ENCODE data around the gene MYLK.

The MYLK gene

DNA sequence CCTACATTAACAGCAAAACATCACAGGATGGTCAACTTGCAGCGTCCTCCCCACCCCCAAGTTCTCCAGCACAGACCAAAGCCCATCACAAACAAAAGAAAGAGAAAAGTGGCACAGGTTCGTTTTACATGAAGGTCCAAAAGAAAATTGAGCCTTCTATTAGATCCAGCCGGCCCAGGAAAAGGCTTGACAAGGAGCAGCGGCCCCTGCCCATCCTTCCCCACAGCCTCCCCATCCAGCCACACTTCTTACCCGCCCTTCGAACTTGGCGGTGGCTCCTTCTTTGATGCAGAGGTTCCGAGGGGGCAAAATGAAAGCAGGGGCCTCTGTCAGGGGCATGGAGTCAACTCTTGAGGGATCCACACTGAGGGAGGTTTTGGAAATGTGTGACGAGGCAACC lies 90.7 kb downstream of the MYLK start:
- DNase-seq (ENCODE audit: low read depth in 2 of 2): no peak

DNA sequence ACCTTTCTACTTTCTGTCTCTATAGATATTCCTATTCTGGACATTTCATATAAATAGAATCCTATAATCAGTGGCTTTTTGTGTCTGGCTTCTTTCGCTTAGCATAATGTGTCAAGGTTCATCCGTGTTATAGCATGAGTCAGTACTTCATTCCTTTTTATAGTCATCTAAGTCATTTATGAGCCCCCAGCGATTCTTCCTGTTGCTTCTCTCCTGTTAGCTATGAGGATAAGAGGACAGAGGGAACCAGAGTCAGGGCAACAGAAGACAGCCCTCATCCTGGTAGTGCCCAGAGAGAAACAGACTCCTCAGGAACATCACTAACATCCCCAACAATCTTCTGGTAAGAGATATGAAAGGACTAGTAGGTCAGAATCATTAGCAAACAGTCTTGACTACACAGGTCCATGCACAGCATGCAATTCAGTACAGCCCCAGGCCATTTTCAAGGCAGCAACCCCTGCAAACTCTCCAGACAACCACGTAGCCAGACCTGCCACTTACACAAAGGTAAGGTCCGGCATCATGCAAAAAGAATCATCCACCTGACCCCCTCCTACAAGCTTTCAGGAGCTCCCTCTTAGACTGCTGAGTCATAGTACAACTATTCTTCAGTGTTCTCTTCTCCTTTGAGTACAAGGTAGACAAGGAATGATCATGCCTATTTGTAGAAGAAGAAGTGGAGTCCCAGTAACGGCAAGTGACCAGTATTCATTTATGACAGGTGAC lies 91.5 kb downstream of the MYLK start:
- no peak for DNase-seq (ENCODE audit: low read depth in 2 of 2)

DNA sequence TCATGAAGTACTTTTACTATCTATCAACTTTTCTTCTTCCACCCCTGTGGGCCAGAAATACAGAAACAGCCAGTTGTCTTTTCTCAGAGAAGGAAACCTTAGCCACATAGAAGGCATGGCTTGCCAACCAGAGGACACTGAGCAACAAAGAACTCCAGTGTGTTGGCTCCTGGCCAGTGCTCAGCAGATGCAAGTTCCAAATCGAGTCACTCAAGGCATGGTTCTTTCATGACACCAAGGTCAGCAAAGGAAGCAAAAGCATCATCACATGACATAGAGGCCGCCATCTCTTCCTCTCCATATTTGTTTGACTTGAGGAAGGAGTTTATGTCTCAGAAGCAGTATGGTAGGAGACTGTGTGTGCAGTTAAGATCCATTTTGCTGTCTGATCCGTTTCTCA lies 92.2 kb downstream of the MYLK start:
- DNase-seq (ENCODE audit: low read depth in 2 of 2): no peak

DNA sequence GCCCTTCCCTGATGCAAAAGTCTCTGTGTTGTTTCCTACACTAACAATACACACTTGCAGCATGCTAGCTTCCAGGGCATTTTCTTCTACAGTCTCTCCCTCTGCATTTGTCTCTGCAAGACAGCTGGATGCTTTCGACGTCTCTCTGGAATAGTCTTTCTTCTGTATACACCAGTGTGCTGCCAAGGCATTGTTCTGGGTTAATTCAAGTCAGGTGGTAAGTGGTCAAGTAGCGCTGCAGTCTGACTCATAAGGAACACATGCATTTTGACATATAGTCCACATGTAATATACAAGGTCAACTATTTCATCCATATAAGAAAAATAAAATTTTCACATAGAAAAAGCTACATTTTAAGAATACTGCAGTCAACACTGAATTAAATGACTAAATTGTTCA lies 92.7 kb downstream of the MYLK start:
- DNase-seq (ENCODE audit: low read depth in 2 of 2): no peak

GRCh38 chr3:123791073-123791370 lies 93.1 kb downstream of the MYLK start:
- no peak for DNase-seq (ENCODE audit: low read depth in 2 of 2)

DNA sequence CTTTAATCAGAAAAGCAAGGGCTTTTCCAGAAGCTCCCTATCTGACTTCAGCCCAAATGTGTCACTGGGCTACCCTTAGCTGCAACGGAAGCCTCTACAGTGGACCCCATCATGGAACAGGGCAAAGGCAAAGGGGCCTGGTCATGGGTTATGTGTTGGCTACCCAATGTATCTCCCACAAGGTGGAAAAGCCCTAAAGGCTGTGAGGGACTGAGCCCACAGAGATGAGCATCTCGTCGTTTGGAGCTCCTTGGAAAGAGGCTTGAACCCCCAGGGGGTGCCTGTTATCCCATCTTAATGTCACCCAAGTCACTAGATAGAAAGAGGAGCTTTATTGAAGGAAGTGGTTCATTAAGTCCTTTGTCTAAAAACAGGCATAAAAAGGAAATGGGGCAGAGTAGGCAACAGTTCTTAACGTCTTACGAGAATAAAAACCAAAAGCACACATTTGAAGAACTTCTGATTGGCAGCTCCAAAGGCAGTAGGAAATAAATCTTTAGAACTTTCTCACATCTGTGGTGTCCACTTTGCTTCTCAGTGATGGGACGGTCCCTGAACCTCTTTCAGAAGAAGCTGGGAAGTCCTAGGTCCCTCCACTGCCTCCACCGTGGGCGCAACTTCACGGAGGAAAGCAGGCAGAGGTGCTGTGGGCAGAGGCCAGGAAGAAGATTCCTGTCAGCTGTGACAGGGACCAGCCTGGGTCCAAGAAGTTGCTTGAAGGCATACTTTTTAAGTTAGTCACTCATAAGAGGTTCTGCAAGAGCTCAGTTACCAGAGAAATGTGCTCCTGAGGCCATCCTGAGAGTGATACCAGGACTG lies 93.7 kb downstream of the MYLK start:
- no peak for DNase-seq (ENCODE audit: low read depth in 2 of 2)

DNA sequence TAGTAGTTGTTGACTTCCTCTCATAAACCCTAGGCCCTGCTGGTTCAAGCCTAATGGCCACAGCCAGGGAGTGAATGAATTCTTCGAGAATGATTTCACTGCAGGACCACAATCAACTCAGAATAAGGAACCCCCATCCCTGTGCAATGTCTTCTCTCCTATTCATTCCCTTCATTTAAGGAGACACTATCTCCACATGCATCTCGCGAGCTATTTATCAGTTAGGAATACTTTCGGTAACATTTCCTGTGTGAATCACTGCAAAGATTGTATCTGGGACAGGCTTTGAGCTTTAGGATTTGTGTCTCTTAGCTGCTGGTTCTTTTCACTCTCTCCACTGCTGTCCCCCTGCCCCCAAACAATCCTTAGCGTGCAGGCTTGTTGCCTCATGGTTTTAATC lies 94.4 kb downstream of the MYLK start:
- no peak for DNase-seq (ENCODE audit: low read depth in 2 of 2)

GRCh38 chr3:123789160-123789559 lies 95.0 kb downstream of the MYLK start:
- no peak for DNase-seq (ENCODE audit: low read depth in 2 of 2)

- DNase-seq (ENCODE audit: low read depth in 2 of 2): no peak
Observed at GRCh38 chr3:123788710-123789109, 95.4 kb downstream of the MYLK start.

GRCh38 chr3:123787133-123787532 lies 97.0 kb downstream of the MYLK start:
- no peak for DNase-seq (ENCODE audit: low read depth in 2 of 2)

DNA sequence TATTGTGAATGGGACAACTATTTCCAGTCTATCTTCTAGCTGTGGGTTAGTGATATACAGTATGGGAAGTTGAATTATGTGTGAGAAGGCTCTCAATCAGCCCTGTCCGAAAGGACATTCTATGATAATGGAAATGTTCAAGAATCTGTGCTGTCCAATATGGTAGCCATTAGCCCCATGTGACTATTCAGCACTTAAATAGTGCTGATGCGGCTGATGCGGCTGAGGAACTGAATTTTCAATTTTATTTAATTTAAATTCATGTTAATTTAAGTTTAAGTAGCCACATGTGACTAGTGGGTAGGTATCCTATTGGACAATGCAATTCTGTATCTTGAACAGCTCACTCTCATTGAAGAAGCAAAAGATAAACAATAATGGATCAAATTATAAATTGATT lies 98.5 kb downstream of the MYLK start:
- no peak for DNase-seq (ENCODE audit: low read depth in 2 of 2)

GRCh38 chr3:123783811-123784210 lies 100.3 kb downstream of the MYLK start:
- DNase-seq (ENCODE audit: low read depth in 2 of 2): no peak

- DNase-seq (ENCODE audit: low read depth in 2 of 2): no peak
Observed at GRCh38 chr3:123783050-123783689, 101.0 kb downstream of the MYLK start.

DNA sequence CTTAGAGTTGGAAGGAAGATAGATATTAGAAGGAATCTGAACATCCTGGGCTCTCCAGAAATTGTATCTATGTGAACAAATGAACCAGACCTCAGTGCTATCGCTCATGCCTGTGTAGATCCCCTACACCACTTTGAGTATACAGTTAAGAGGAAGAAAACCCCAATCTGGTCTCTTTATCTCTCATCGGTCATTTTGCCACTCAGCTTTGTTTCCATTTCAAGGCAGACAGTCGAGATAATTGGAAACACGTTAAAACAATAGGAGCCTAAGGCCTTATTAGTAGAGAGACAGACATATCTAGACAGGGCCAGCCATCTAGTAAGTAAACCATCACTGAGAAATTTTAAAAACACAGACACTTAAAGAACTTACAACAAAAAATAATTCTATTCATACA lies 101.6 kb downstream of the MYLK start:
- DNase-seq (ENCODE audit: low read depth in 2 of 2): no peak

GRCh38 chr3:123781571-123782275 lies 102.4 kb downstream of the MYLK start:
- DNase-seq (ENCODE audit: low read depth in 2 of 2): no peak

DNA sequence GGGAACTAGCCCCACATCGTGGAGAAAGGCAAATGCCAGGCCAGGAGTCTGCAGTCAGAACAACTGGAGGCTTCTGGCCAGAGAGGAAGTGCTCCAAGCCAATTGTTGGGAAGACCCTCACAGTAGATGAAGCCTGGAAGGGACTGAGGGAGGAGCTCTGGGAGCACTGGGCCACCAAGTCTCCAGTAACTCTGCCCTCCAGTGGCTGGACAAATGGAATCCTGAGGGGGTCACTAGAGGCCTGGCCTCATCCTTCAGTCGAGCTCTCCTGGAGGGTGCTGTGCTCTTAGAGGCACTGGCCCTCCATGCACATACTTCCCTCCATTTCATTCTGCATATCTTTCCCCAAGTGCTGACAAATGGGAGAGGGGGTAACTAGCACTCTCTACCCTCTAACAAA lies 103.0 kb downstream of the MYLK start:
- DNase-seq (ENCODE audit: low read depth in 2 of 2): no peak

- no peak for DNase-seq (ENCODE audit: low read depth in 2 of 2)
Observed at GRCh38 chr3:123780656-123781055, 103.5 kb downstream of the MYLK start.

DNA sequence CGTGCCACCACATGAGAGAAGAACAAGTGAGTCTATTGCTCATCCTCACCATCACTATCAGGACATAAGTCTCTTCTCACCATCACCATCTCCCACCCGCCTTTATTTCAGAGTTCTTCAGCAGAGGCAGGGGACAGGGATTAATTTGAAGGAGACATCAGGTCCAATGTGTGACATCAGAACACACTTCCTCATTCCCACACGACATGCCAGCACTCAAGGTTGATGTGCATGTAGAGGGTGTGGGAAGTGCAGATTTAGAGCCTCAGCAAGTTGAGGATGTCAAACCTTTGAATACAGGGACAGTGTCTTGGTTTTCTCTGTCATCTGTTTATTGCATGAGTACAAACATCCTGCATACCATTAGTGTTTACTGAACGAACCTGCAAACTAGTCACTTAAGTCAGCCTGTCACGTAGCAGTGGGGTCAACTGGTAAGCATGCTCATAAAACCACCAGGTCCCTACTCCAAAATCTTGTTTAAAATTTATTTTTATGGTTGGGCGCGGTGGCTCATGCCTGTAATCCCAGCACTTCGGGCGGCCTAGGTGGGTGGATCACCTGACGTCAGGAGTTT lies 104.4 kb downstream of the MYLK start:
- DNase-seq (ENCODE audit: low read depth in 2 of 2): no peak

- no peak for DNase-seq (ENCODE audit: low read depth in 2 of 2)
Observed at GRCh38 chr3:123778991-123779622, 105.0 kb downstream of the MYLK start.

DNA sequence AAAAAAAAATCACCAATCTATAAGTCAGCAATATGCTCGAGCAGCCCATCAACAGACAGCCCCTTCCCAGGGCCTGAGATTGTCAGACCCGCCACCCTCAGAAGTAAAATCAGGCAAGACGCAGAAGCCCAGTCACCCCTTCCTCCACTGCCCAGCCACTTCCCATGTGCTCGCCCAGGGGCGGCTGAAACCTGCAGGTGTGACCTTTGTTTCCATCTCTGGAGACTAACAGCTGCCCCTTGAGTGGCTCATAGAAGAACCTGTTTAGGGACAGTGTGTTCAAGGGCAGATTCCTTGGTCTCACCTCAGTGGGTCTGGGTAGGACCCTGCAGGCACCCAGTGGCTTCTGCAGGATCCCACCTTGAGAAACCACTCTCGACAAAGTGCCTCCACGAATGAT lies 105.6 kb downstream of the MYLK start:
- no peak for DNase-seq (ENCODE audit: low read depth in 2 of 2)

DNA sequence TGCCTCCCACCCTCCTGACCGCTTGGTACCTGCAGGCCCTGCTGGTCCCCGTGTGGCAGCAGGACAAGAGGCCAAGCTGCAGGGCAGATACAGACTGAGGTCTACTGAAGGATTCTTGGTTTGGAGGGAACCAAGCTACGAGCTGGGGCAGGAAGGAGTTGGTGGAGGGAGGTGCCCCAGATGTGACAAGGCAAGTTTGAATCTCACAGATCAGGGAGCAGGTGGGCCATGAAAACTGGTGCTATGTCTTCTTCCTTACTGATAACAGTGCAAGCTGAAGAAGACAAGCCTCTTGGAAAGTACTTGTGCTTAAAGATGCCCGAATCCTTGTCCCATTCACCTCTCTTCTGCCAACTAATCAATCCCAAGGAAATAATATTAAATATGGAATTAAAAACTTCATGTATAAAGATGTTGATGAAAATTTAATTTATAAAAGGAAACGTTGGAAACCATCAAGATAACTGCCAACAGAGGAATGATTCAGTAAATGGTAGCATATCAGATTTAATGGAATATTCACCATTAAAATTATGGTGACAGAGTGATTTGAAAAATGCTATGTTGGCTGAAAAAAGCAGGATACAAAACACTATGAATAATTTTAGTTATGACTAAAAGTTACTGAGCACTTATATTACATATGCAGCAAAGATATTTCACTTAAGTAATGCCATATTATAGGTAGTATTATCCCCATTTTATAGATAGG lies 107.9 kb downstream of the MYLK start:
- DNase-seq (ENCODE audit: low read depth in 2 of 2): no peak
